ENCODE data around the gene GRIA1.

- TF ChIP-seq CTCF (IDR thresholded peaks at IDR 0.05; ENCODE audit: low read length) (no peak), EZH2 (optimal IDR thresholded peaks at IDR 0.05; ENCODE audit: low read depth, low read length) (no peak)
Observed at GRCh38 chr5:153860195-153860886, 369.9 kb downstream of the GRIA1 start.

All from MM.1S (cell line).